Panc1 (cell line): ENCODE data around the gene NCOA5. TPM values are rescaled to one million over a fixed set of nuclear protein-coding genes. Genes with fewer than 3 reads are reported as not detected.

Source experiments
- ATAC-seq: fragments of 200-7000 bp; cut with Tn5 transposase; 2 replicates; pipeline ENCODE4 v1.9.1; 2020; ENCODE audit warnings: mild to moderate bottlenecking, moderate library complexity
- BruUV-seq: library from RNA; stranded (reverse); fragments of 400-500 nt; replicated peaks from 2 replicates; lab custom pipeline; 2021; lab: Mats Ljungman, UMichigan
- CTCF ChIA-PET: fragments of 300-600 bp; sonication (Branson Sonifier 250); formaldehyde crosslinking; loops from one replicate; lab custom pipeline; 2022; ENCODE audit warnings: antibody characterized with exemption; lab: Charles Lee
- POLR2A ChIA-PET: fragments of 300-600 bp; sonication (Branson Sonifier 250); formaldehyde crosslinking; loops from one replicate; lab custom pipeline; 2022; ENCODE audit warnings: antibody characterized with exemption; lab: Charles Lee
- DNase-seq: peaks from one replicate; pipeline ENCODE4 v3.0.0-alpha.2; 2010; ENCODE audit warnings: low read depth, low spot score
- H3K27ac ChIP-seq: 2 replicates; pipeline ENCODE4 v1.5.1; 2011; ENCODE audit warnings: mild to moderate bottlenecking, low read length, inconsistent platforms
- H3K27me3 ChIP-seq: fragments of 200-500 bp; sonication (Bioruptor generic); 2 replicates; pipeline ENCODE4 v1.6.0; 2014; ENCODE audit warnings: low read length, inconsistent platforms; ENCODE audit not compliant: control insufficient read depth, insufficient read depth
- H3K36me3 ChIP-seq: fragments of 200-500 bp; sonication (Bioruptor generic); 2 replicates; pipeline ENCODE4 v1.5.1; 2014; ENCODE audit warnings: inconsistent platforms, mild to moderate bottlenecking, low read length, moderate library complexity; ENCODE audit not compliant: control insufficient read depth, insufficient read depth
- H3K4me1 ChIP-seq: 2 replicates; pipeline ENCODE4 v1.5.1; 2011; ENCODE audit warnings: inconsistent platforms, mild to moderate bottlenecking, low read length, moderate library complexity; ENCODE audit not compliant: control insufficient read depth, insufficient read depth
- H3K4me3 ChIP-seq, 2 experiments: 2 replicates each; pipeline ENCODE4 v1.5.1; 2011 to 2012; ENCODE audit warnings: low read depth in 2 of 2, low read length in 2 of 2, mild to moderate bottlenecking in 2 of 2, inconsistent platforms in 1 of 2, moderate library complexity in 1 of 2
- H3K9me3 ChIP-seq: fragments of 200-500 bp; sonication (Bioruptor generic); 2 replicates; pipeline ENCODE4 v1.5.1; 2014; ENCODE audit warnings: low read depth, mild to moderate bottlenecking, inconsistent platforms, low read length, moderate library complexity; ENCODE audit not compliant: control insufficient read depth, insufficient read depth
- CTCF ChIP-seq: fragments of 450-650 bp; IDR thresholded peaks from 2 replicates; pipeline ENCODE4 v1.5.1; 2017; ENCODE audit warnings: mild to moderate bottlenecking
- POLR2AphosphoS5 ChIP-seq: IDR thresholded peaks from 2 replicates; pipeline ENCODE4 v1.6.1; 2012; ENCODE audit warnings: mild to moderate bottlenecking, low read depth, low read length, moderate library complexity
- REST ChIP-seq, 2 experiments: IDR thresholded peaks; 2 replicates each; pipeline ENCODE4 v1.6.1; 2011 to 2012; ENCODE audit warnings: low read depth in 2 of 2, control low read depth in 1 of 2, low read length in 1 of 2, mild to moderate bottlenecking in 1 of 2, moderate library complexity in 1 of 2; ENCODE audit not compliant: insufficient read depth in 1 of 2
- SIN3A ChIP-seq: IDR thresholded peaks from 2 replicates; pipeline ENCODE4 v1.6.1; 2012; ENCODE audit warnings: low read depth, mild to moderate bottlenecking, low read length, moderate library complexity, borderline replicate concordance; ENCODE audit not compliant: insufficient read depth
- TCF7L2 ChIP-seq: IDR thresholded peaks from 2 replicates; pipeline ENCODE4 v1.6.1; 2011; ENCODE audit warnings: mild to moderate bottlenecking, low read depth, low read length, inconsistent platforms
- in situ Hi-C: cut with HindIII; loops from 2 replicates; pipeline ENCODE4 v1.10.0; 2016; ENCODE audit warnings: low sequenced_read_pairs, low pct_unique_long_range_greater_than_20kb
- intact Hi-C: fragments of 100-400 bp; cut with micrococcal nuclease; formaldehyde crosslinking; loops from one replicate; pipeline ENCODE4 v1.10.0; 2022; ENCODE audit not compliant: unreplicated experiment
- total RNA-seq: library from RNA; stranded (reverse); gene quantifications from one replicate; pipeline ENCODE4 v1.2.1, GENCODE V29; 2021; ENCODE audit not compliant: unreplicated experiment

NCOA5 gene
- total RNA-seq, 1 experiment from 2014 or later = 30.6 TPM

GRCh38 chr20:46051556-46052308 is 38.0 kb downstream of the NCOA5 start:
- Histone ChIP-seq H3K4me3 (no peak overlapping the region), H3K4me1 (no peaks in the 10 kb centered on the region), H3K27ac (no peak overlapping the region), H3K9me3 (no peaks in the 10 kb centered on the region), H3K36me3 (no peaks in the 10 kb centered on the region), H3K27me3 (no peaks in the 10 kb centered on the region; the same call in 1 of the 2 replicates)
- CTCF ChIA-PET = no interaction called here
- BruUV-seq = no TSS peak
- in situ Hi-C loops = no loop called here
- intact Hi-C loops = no loop called here
- POLR2A ChIA-PET = no interaction called here
- TF ChIP-seq SIN3A (no peak), CTCF (no peak), TCF7L2 (no peak), POLR2AphosphoS5 (no peak), REST (IDR thresholded peaks at IDR 0.05; ENCODE audit: insufficient read depth in 1 of 2, low read depth in 2 of 2, low read length in 1 of 2) (no peak)
- no peak for ATAC-seq
- no peak for DNase-seq

- CTCF ChIA-PET = interaction anchor here (0.6 kb wide), 1 partner anchor 257 kb away, joined by 3 read pairs; no protein-coding TSS in a partner anchor
- POLR2A ChIA-PET = no interaction called here
- in situ Hi-C loops = no loop called here
- no TSS peak for BruUV-seq
- H3K4me3 ChIP-seq = no peak overlapping the region
- H3K36me3 ChIP-seq = no peaks in the 10 kb centered on the region
- no peak for TF ChIP-seq POLR2AphosphoS5
- TF ChIP-seq REST (IDR thresholded peaks at IDR 0.05; ENCODE audit: insufficient read depth in 1 of 2, low read depth in 2 of 2, low read length in 1 of 2) = no peak
- TF ChIP-seq TCF7L2 = no peak
- no peak for TF ChIP-seq CTCF
- TF ChIP-seq SIN3A = no peak
- intact Hi-C loops = no loop called here
- no peak for DNase-seq
- H3K4me1 ChIP-seq = no peaks in the 10 kb centered on the region
- H3K27ac ChIP-seq = no peak overlapping the region
- H3K27me3 ChIP-seq = no peaks in the 10 kb centered on the region; the same call in 1 of the 2 replicates
- H3K9me3 ChIP-seq = no peaks in the 10 kb centered on the region
- ATAC-seq = no peak
Measured at GRCh38 chr20:46050885-46051284, 38.9 kb downstream of the NCOA5 start.
